H1 (cell line): ENCODE data around the gene IQCC. TPM values are rescaled to one million over a fixed set of nuclear protein-coding genes. Genes with fewer than 3 reads are reported as not detected.

Experiments
- CBX5 ChIP-seq: fragments of 300-800, 300-1000 bp; sonication (generic); IDR thresholded peaks from 2 replicates; pipeline ENCODE4 v1.7.1; 2016; ENCODE audit warnings: antibody characterized with exemption, low read length, low read depth
- CREB1 ChIP-seq: IDR thresholded peaks from 2 replicates; pipeline ENCODE4 v1.6.1; 2012; ENCODE audit warnings: inconsistent platforms
- GABPA ChIP-seq: IDR thresholded peaks from 2 replicates; pipeline ENCODE4 v1.6.1; 2011; ENCODE audit warnings: mild to moderate bottlenecking, low read length, moderate library complexity, borderline replicate concordance; ENCODE audit not compliant: insufficient read depth
- GTF2F1 ChIP-seq: IDR thresholded peaks from 2 replicates; pipeline ENCODE4 v1.6.1; 2012; ENCODE audit warnings: low read depth, low read length, improper control_type of control experiment, borderline replicate concordance
- POLR2A ChIP-seq, 2 experiments: IDR thresholded peaks; 1 replicate in 1 of 2; 2 replicates in 1 of 2; pipeline ENCODE4 v1.6.1; 2011; ENCODE audit warnings: low read depth in 2 of 2, low read length in 2 of 2, mild to moderate bottlenecking in 2 of 2; ENCODE audit errors: control extremely low read depth in 1 of 2
- RXRA ChIP-seq: IDR thresholded peaks from 2 replicates; pipeline ENCODE4 v1.6.1; 2011; ENCODE audit warnings: low read depth, mild to moderate bottlenecking, low read length, moderate library complexity; ENCODE audit not compliant: insufficient read depth
- SAP30 ChIP-seq: fragments of 300-600 bp; sonication (generic); IDR thresholded peaks from 2 replicates; pipeline ENCODE4 v1.7.1; 2012; ENCODE audit warnings: low read length, moderate library complexity, mild to moderate bottlenecking, inconsistent platforms; ENCODE audit not compliant: insufficient read depth, insufficient replicate concordance
- SP1 ChIP-seq: IDR thresholded peaks from 2 replicates; pipeline ENCODE4 v1.6.1; 2011; ENCODE audit warnings: low read depth, low read length
- SP4 ChIP-seq: IDR thresholded peaks from 2 replicates; pipeline ENCODE4 v1.6.1; 2012; ENCODE audit warnings: low read length, inconsistent platforms
- TCF12 ChIP-seq: IDR thresholded peaks from 2 replicates; pipeline ENCODE4 v1.6.1; 2011; ENCODE audit warnings: low read depth, mild to moderate bottlenecking, low read length
- polyA plus RNA-seq, 7 experiments: library from polyadenylated mRNA; depleted of rRNA in 3 of 7; stranded (reverse) in 5 of 7; unstranded in 2 of 7; fragments of >200 nt in 5 of 7; fragments of 200-250 nt in 2 of 7; gene quantifications; 1 replicate in 5 of 7; 2 replicates in 1 of 7; 4 replicates in 1 of 7; pipeline versions ENCODE4 v1.2.1 to v1.2.3, GENCODE V29; 2011 to 2013; ENCODE audit warnings: missing spikeins in 2 of 7, mixed read lengths in 2 of 7
- total RNA-seq: library from RNA; stranded (reverse); fragmentation: NEBNext Ultra II Directional; extraction: Animal tissue kit (Norgen Biotek cat#: 25700); gene quantifications from 2 replicates; pipeline ENCODE4 v1.2.1, GENCODE V29; 2021
- TF ChIP-seq, protein P1 (sequence below): IDR thresholded peaks from 2 replicates; pipeline ENCODE4 v1.6.1; 2012; ENCODE audit warnings: low read length, inconsistent platforms

Gene IQCC
- total and polyA plus RNA-seq, 2 of the 8 experiments (the other 6 are each of a cell fraction or from before 2014, with no cell fraction given), result 2.5 to 4.2 TPM

DNA sequence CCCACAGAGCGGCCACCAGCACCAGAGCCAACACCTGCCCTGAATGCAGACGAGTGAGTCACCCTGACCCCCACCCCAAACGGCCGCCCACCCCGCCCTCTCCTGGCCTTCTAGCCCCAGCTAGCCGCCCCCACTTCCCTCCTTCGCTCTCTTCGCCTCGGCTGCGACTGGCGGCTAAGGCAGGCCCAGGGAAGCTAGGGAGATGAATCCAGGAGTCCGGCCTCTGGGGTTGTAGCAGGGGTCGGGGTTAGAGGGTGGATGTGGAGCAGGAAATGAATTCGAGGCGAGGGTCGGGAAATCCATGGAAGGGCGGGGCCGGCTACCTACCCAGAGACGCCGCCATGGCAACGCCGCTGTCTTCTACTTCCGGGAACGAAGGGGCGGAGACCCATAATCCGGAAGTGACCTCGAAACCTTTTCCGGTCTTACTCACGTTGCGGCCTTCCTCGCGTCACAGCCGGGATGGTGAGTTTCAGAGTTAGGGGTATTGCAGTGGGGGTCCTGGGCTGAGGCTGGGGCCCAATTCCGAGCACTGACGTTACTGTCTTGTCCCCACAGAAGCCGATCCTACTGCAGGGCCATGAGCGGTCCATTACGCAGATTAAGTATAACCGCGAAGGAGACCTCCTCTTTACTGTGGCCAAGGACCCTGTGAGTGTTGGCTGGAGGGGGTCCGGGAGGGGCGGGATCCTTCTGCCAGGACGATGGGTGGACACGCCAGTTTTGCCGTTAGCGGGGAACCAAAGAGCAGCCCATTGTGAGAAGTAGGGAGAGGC, 16.7 kb downstream of the IQCC start, which contains the start of the genes EIF3I and TMEM234 (continued):
- no peak for TF ChIP-seq CBX5
- peak in 1 of 2 experiments; percentile 77; a peak in 1 of 3 replicates for TF ChIP-seq POLR2A (IDR thresholded peaks at IDR 0.05; ENCODE audit: control extremely low read depth in 1 of 2, low read depth in 2 of 2, low read length in 2 of 2)
- 0 out of 2 replicates have a peak, but pooled peaks have one; percentile 76 for TF ChIP-seq SP4
- TF ChIP-seq SP1, result peak; percentile 60; the same call in 1 of the 2 replicates
- TF ChIP-seq TCF12, result no peak
- TF ChIP-seq SAP30, result no peak
- TF ChIP-seq GABPA, result peak; percentile 91
- no peak for TF ChIP-seq RXRA
- peak; percentile 93 for TF ChIP-seq CREB1
- TF ChIP-seq, protein P1, sequence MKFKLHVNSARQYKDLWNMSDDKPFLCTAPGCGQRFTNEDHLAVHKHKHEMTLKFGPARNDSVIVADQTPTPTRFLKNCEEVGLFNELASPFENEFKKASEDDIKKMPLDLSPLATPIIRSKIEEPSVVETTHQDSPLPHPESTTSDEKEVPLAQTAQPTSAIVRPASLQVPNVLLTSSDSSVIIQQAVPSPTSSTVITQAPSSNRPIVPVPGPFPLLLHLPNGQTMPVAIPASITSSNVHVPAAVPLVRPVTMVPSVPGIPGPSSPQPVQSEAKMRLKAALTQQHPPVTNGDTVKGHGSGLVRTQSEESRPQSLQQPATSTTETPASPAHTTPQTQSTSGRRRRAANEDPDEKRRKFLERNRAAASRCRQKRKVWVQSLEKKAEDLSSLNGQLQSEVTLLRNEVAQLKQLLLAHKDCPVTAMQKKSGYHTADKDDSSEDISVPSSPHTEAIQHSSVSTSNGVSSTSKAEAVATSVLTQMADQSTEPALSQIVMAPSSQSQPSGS, result no peak
- TF ChIP-seq GTF2F1, result peak; percentile 61; the same call in 1 of the 2 replicates
- TF ChIP-seq, all 59 proteins: peak for 18
